Ovary (tissue), 3 donors: ENCODE data around the gene MARCO.

Source experiments
- CTCF ChIP-seq, 3 donors: fragments of 450-650 bp in 2 of 3; fragments of 200-600 bp in 1 of 3; IDR thresholded peaks; one replicate each; pipeline versions ENCODE4 v1.5.1 to v1.8.0; 2016 to 2022; ENCODE audit warnings: antibody characterized with exemption in 3 of 3, mild to moderate bottlenecking in 1 of 3
- EP300 ChIP-seq: sonication (generic); formaldehyde crosslinking; IDR thresholded peaks from one replicate; pipeline ENCODE4 v1.6.1; 2017; ENCODE audit warnings: antibody characterized with exemption
- POLR2A ChIP-seq: fragments of 450-650 bp; IDR thresholded peaks from one replicate; pipeline ENCODE4 v1.6.1; 2017; ENCODE audit warnings: antibody characterized with exemption, mild to moderate bottlenecking, moderate library complexity
- donor health status: DM: no; HTN: no; CAD: no.

GRCh38 chr2:119025762-119026351 is 83.9 kb downstream of the MARCO start:
- TF ChIP-seq CTCF (IDR thresholded peaks at IDR 0.05), result no peak
- TF ChIP-seq POLR2A, result no peak
- TF ChIP-seq EP300, result no peak
